GM13977 (cell line): ENCODE measurements around the gene ELOA.
"Not testable (repeated sequence)": the region's sequence is repeated elsewhere in the genome, so short reads cannot be mapped to it uniquely, and the experiment has no call there.

Experiments
- DNase-seq: peaks from one replicate; pipeline ENCODE4 v3.0.0; 2012; ENCODE audit warnings: low spot score
- CTCF ChIP-seq: IDR thresholded peaks from 2 replicates; pipeline ENCODE4 v1.5.1; 2012; ENCODE audit warnings: mild to moderate bottlenecking, control low read depth; ENCODE audit not compliant: insufficient read depth; ENCODE audit errors: extremely low read depth, missing control alignments
- in situ Hi-C: fragments of 300-500 bp; cut with MboI; formaldehyde crosslinking; loops from one replicate; pipeline ENCODE4 v1.12.0; 2022; ENCODE audit warnings: low sequenced_read_pairs, low pct_unique_long_range_greater_than_20kb, mixed read lengths, inconsistent platforms; ENCODE audit not compliant: unreplicated experiment

The ELOA gene

GRCh38 chr1:23777979-23778814 lies 34.9 kb downstream of the ELOA start, which contains the start of gene PITHD1:
TSS of gene PITHD1 (plus strand) at chr1:23778418. CDS start at chr1:23778516, 98 bp downstream.
- in situ Hi-C loops: no loop called here
- TF ChIP-seq CTCF: no peak
- DNase-seq: peak; percentile 97

GRCh38 chr1:23779826-23780371 lies 36.6 kb downstream of the ELOA start:
- in situ Hi-C loops: no loop called here
- TF ChIP-seq CTCF: no peak
- no peak for DNase-seq

- DNase-seq, in situ Hi-C loops: not testable (repeated sequence)
Observed at GRCh38 chr1:23783141-23783540, 39.9 kb downstream of the ELOA start.

- no peak for TF ChIP-seq CTCF
- DNase-seq: no peak
- in situ Hi-C loops: no loop called here
Observed at GRCh38 chr1:23784846-23785245, 41.6 kb downstream of the ELOA start.

- in situ Hi-C loops: no loop called here
- no peak for DNase-seq
- no peak for TF ChIP-seq CTCF
Observed at GRCh38 chr1:23787701-23788100, 44.4 kb downstream of the ELOA start.

- DNase-seq: no peak
- in situ Hi-C loops: no loop called here
- no peak for TF ChIP-seq CTCF
Observed at GRCh38 chr1:23788695-23789094, 45.4 kb downstream of the ELOA start.
